AG09309 (cell line): ENCODE results near the gene TMEM132C.

Experiments used
- DNase-seq: peaks from one replicate; pipeline ENCODE4 v3.0.0-alpha.2; 2010; ENCODE audit warnings: low read depth
- H3K4me3 ChIP-seq: 2 replicates; pipeline ENCODE4 v1.5.1; 2011; ENCODE audit warnings: mild to moderate bottlenecking, low read depth, low read length, moderate library complexity; ENCODE audit not compliant: control insufficient read depth
- CTCF ChIP-seq: IDR thresholded peaks from 2 replicates; pipeline ENCODE4 v1.5.1; 2011; ENCODE audit warnings: mild to moderate bottlenecking, low read depth, low read length, inconsistent platforms; ENCODE audit not compliant: insufficient read depth, control insufficient read depth; ENCODE audit errors: missing control alignments

The TMEM132C gene

GRCh38 chr12:128617304-128617833 is 350.4 kb downstream of the TMEM132C start:
- no peak for DNase-seq
- TF ChIP-seq CTCF, result no peak
- H3K4me3 ChIP-seq, result no peak overlapping the region

GRCh38 chr12:128619263-128619662 is 352.3 kb downstream of the TMEM132C start:
- no peak for TF ChIP-seq CTCF
- H3K4me3 ChIP-seq, result no peak overlapping the region
- DNase-seq, result no peak

- TF ChIP-seq CTCF, result no peak
- H3K4me3 ChIP-seq, result no peak overlapping the region
- no peak for DNase-seq
Observed at GRCh38 chr12:128621304-128621703, 354.3 kb downstream of the TMEM132C start.

GRCh38 chr12:128623748-128624147 is 356.8 kb downstream of the TMEM132C start:
- DNase-seq, result no peak
- H3K4me3 ChIP-seq, result no peak overlapping the region
- no peak for TF ChIP-seq CTCF

GRCh38 chr12:128626808-128627320 is 359.9 kb downstream of the TMEM132C start:
- no peak for DNase-seq

GRCh38 chr12:128627659-128628058 is 360.7 kb downstream of the TMEM132C start:
- H3K4me3 ChIP-seq, result no peak overlapping the region
- no peak for DNase-seq
- no peak for TF ChIP-seq CTCF

More at GRCh38 chr12:128626808-128627320, 359.9 kb downstream of the TMEM132C start:
- H3K4me3 ChIP-seq, result no peak overlapping the region
- TF ChIP-seq CTCF, result no peak
